GM12878 (cell line): ENCODE measurements around the gene SCG2. TPM values are rescaled to one million over a fixed set of nuclear protein-coding genes. Genes with fewer than 3 reads are reported as not detected.

Experiments used
- ATAC-seq: fragments of 200-7000 bp; cut with Tn5 transposase; 3 replicates; pipeline ENCODE4 v1.9.1; 2020; ENCODE audit warnings: mild to moderate bottlenecking, moderate library complexity
- BruUV-seq: library from RNA; stranded (reverse); fragments of 400-500 nt; replicated peaks from 2 replicates; lab custom pipeline; 2021; lab: Mats Ljungman, UMichigan
- CTCF ChIA-PET: fragments of 300-600 bp; sonication (Branson Sonifier 250); formaldehyde crosslinking; extraction: SDS; loops from one replicate; lab custom pipeline; 2021; ENCODE audit warnings: inconsistent platforms; lab: Yijun Ruan, JAX
- POLR2A ChIA-PET: fragments of 350-600 bp; formaldehyde crosslinking; extraction: SDS; loops from one replicate; lab custom pipeline; 2021; ENCODE audit warnings: inconsistent platforms; lab: Charles Lee
- RAD21 ChIA-PET: fragments of 300-600 bp; sonication (Branson Sonifier 250); formaldehyde crosslinking; loops from one replicate; lab custom pipeline; 2023; ENCODE audit warnings: antibody characterized with exemption; ENCODE audit not compliant: unreplicated experiment; lab: Charles Lee
- SMC1A ChIA-PET: fragments of 300-600 bp; sonication (Branson Sonifier 250); formaldehyde crosslinking; loops from one replicate; lab custom pipeline; 2023; ENCODE audit not compliant: unreplicated experiment, uncharacterized antibody; lab: Charles Lee
- DNase-seq: peaks from one replicate; pipeline ENCODE4 v3.0.0-alpha.2; 2011; ENCODE audit warnings: low read depth, low spot score
- FAIRE-seq: peaks from 3 replicates; lab custom pipeline; 2011; peaks lifted over from hg19 to GRCh38; lab: Jason Lieb, UNC
- H2AFZ ChIP-seq: 2 replicates; pipeline ENCODE4 v1.6.0; 2011; ENCODE audit warnings: low read depth, low read length, control low read depth; ENCODE audit not compliant: control insufficient read depth
- H3K27ac ChIP-seq: 2 replicates; pipeline ENCODE4 v1.5.1; 2011; ENCODE audit warnings: control low read depth; ENCODE audit not compliant: control insufficient read depth, insufficient read depth
- H3K27me3 ChIP-seq, 2 experiments: replicated peaks in 1 of 2; 2 replicates each; pipeline versions ENCODE4 v1.6.0 to v1.6.1; 2011; ENCODE audit warnings: low read length in 1 of 2; ENCODE audit not compliant: control insufficient read depth in 2 of 2, insufficient read depth in 2 of 2
- H3K36me3 ChIP-seq, 2 experiments: 2 replicates each; pipeline ENCODE4 v1.5.1; 2011; ENCODE audit warnings: low read length in 1 of 2; ENCODE audit not compliant: control insufficient read depth in 2 of 2, insufficient read depth in 2 of 2
- H3K4me1 ChIP-seq: 2 replicates; pipeline ENCODE4 v1.6.1; 2011; ENCODE audit warnings: mild to moderate bottlenecking, low read length, moderate library complexity, mixed read lengths; ENCODE audit not compliant: control insufficient read depth, insufficient read depth
- H3K4me2 ChIP-seq: 2 replicates; pipeline ENCODE4 v1.6.0; 2011; ENCODE audit warnings: control low read depth; ENCODE audit not compliant: control insufficient read depth, insufficient read depth
- H3K4me3 ChIP-seq: fragments of 200-600 bp; sonication (generic); 2 replicates; pipeline ENCODE4 v1.5.1; 2016
- H3K79me2 ChIP-seq: 2 replicates; pipeline ENCODE4 v1.6.0; 2011; ENCODE audit warnings: low read length; ENCODE audit not compliant: control insufficient read depth, insufficient read depth
- H3K9ac ChIP-seq: 2 replicates; pipeline ENCODE4 v1.8.0; 2011; ENCODE audit warnings: low read length, control low read depth, mixed read lengths; ENCODE audit not compliant: control insufficient read depth, insufficient read depth
- H3K9me3 ChIP-seq: replicated peaks from 3 replicates; pipeline ENCODE4 v1.5.1; 2011; ENCODE audit warnings: mild to moderate bottlenecking, low read length; ENCODE audit not compliant: control insufficient read depth, insufficient read depth
- H4K20me1 ChIP-seq: 2 replicates; pipeline ENCODE4 v1.6.0; 2011; ENCODE audit not compliant: control insufficient read depth, insufficient read depth
- DPF2 ChIP-seq: fragments of 450-650 bp; IDR thresholded peaks from 2 replicates; pipeline ENCODE4 v1.6.1; 2017; ENCODE audit warnings: mild to moderate bottlenecking
- EGR1 ChIP-seq, 2 experiments: IDR thresholded peaks; 1 replicate in 1 of 2; 2 replicates in 1 of 2; pipeline ENCODE4 v1.6.1; 2011 to 2012; ENCODE audit warnings: low read depth in 2 of 2, low read length in 2 of 2, borderline replicate concordance in 1 of 2, mild to moderate bottlenecking in 1 of 2, moderate library complexity in 1 of 2
- GABPA ChIP-seq: IDR thresholded peaks from 2 replicates; pipeline ENCODE4 v1.6.1; 2014; ENCODE audit warnings: antibody characterized with exemption, low read depth, mild to moderate bottlenecking, inconsistent platforms
- GATAD2B ChIP-seq: fragments of 450-650 bp; conservative IDR thresholded peaks from 2 replicates; pipeline ENCODE4 v1.6.1; 2017; ENCODE audit warnings: low read depth, mild to moderate bottlenecking, moderate library complexity
- HDAC6 ChIP-seq: fragments of 200-600 bp; sonication (generic); IDR thresholded peaks from one replicate; pipeline ENCODE4 v1.8.0; 2017; ENCODE audit warnings: antibody characterized with exemption; ENCODE audit not compliant: unreplicated experiment
- PAX8 ChIP-seq: fragments of 450-650 bp; IDR thresholded peaks from 2 replicates; pipeline ENCODE4 v1.6.1; 2017; ENCODE audit warnings: mild to moderate bottlenecking, moderate library complexity
- POU2F2 ChIP-seq: IDR thresholded peaks from 3 replicates; pipeline ENCODE4 v1.6.1; 2011; ENCODE audit warnings: low read depth, mild to moderate bottlenecking, low read length, borderline replicate concordance
- REST ChIP-seq: IDR thresholded peaks from 2 replicates; pipeline ENCODE4 v1.6.1; 2012; ENCODE audit warnings: mild to moderate bottlenecking, low read depth, low read length
- SIN3A ChIP-seq: IDR thresholded peaks from 2 replicates; pipeline ENCODE4 v1.6.1; 2012; ENCODE audit warnings: low read depth, low read length, improper control_type of control experiment
- SKIL ChIP-seq: fragments of 450-650 bp; IDR thresholded peaks from 2 replicates; pipeline ENCODE4 v1.6.1; 2017; ENCODE audit warnings: mild to moderate bottlenecking, low read depth, inconsistent platforms; ENCODE audit not compliant: poor library complexity, severe bottlenecking
- SMAD1 ChIP-seq: fragments of 450-650 bp; IDR thresholded peaks from 2 replicates; pipeline ENCODE4 v1.6.1; 2018; ENCODE audit warnings: mild to moderate bottlenecking, low read depth; ENCODE audit not compliant: partially characterized antibody
- SREBF1 ChIP-seq: IDR thresholded peaks from 2 replicates; pipeline ENCODE4 v1.6.1; 2012; ENCODE audit warnings: mild to moderate bottlenecking, low read length
- TCF3 ChIP-seq: IDR thresholded peaks from 2 replicates; pipeline ENCODE4 v1.6.1; 2012; ENCODE audit warnings: low read depth, mild to moderate bottlenecking, low read length, borderline replicate concordance; ENCODE audit not compliant: insufficient read depth
- ZNF24 ChIP-seq: fragments of 450-650 bp; IDR thresholded peaks from 2 replicates; pipeline ENCODE4 v1.6.1; 2017; ENCODE audit warnings: antibody characterized with exemption, mild to moderate bottlenecking
- WGBS: methylation state at CpG from one replicate; pipeline ENCODE4 v1.1.6; 2016; ENCODE audit warnings: low lambda C conversion rate; ENCODE audit not compliant: insufficient replicate concordance, insufficient coverage; ENCODE audit errors: missing lambda C conversion rate; 5-methylcytosine and 5-hydroxymethylcytosine counted together
- in situ Hi-C: fragments of 300-500 bp; cut with MboI; formaldehyde crosslinking; loops from 9 replicates; pipeline ENCODE4 v1.14.3; 2018; ENCODE audit warnings: mixed read lengths
- intact Hi-C: fragments of 100-400 bp; cut with micrococcal nuclease; formaldehyde crosslinking; loops from one replicate; pipeline ENCODE4 v1.14.2; 2022; ENCODE audit not compliant: unreplicated experiment
- polyA plus RNA-seq, 11 experiments: library from polyadenylated mRNA; depleted of rRNA in 4 of 11; unstranded in 6 of 11; stranded (reverse) in 5 of 11; fragments of >200 nt; fragmentation: Nextera tagmentation in 4 of 11; fragmentation: Illumina TruSeq in 1 of 11; extraction: Ambion mirVana in 4 of 11; extraction: Trizol in 1 of 11; gene quantifications; 1 replicate in 1 of 11; 2 replicates in 10 of 11; pipeline versions ENCODE4 v1.2.1 to v1.2.3, GENCODE V29; 2011 to 2016; ENCODE audit warnings: inconsistent platforms in 2 of 11, missing spikeins in 2 of 11, low read depth in 1 of 11
- total RNA-seq, 4 experiments: library from RNA; depleted of rRNA in 3 of 4; stranded (reverse); fragments of >200 nt in 3 of 4; fragmentation: Illumina TruSeq in 1 of 4; extraction: Trizol in 1 of 4; gene quantifications; 2 replicates each; pipeline versions ENCODE4 v1.2.1 to v1.2.3, GENCODE V29; 2013 to 2021

SCG2 gene
- total and polyA plus RNA-seq, 10 of the 15 experiments (the other 5 are each of a cell fraction or from before 2014, with no cell fraction given): 0.05 TPM; not detected in 9

GRCh38 chr2:223576873-223577272 is 25.3 kb downstream of the SCG2 start (continued):
- TF ChIP-seq SMAD1 (no peak), SREBF1 (no peak), REST (no peak), GABPA (no peak), POU2F2 (no peak), DPF2 (no peak)

GRCh38 chr2:223570784-223571183 is 31.4 kb downstream of the SCG2 start:
- Histone ChIP-seq H3K4me3 (no peak overlapping the region), H3K4me2 (no peak overlapping the region), H3K9me3 (no peaks in the 10 kb centered on the region), H3K4me1 (no peaks in the 10 kb centered on the region), H2AFZ (no peak overlapping the region), H3K79me2 (no peaks in the 10 kb centered on the region), H4K20me1 (no peaks in the 10 kb centered on the region), H3K9ac (no peak overlapping the region), H3K27me3 (no peaks in the 10 kb centered on the region)
- intact Hi-C loops: no loop called here
- ChIA-PET CTCF (no interaction called here), RAD21 (no interaction called here), SMC1A (no interaction called here), POLR2A (no interaction called here)
- in situ Hi-C loops: no loop called here
- DNase-seq (no peak), ATAC-seq (no peak)
- BruUV-seq: no TSS peak
- TF ChIP-seq PAX8 (no peak), EGR1 (IDR thresholded peaks at IDR 0.05; ENCODE audit: borderline replicate concordance in 1 of 2, low read depth in 2 of 2, low read length in 2 of 2) (no peak), SIN3A (no peak), ZNF24 (no peak), TCF3 (no peak), SKIL (no peak), HDAC6 (no peak), GATAD2B (no peak)
- TF ChIP-seq, all 136 proteins: peak for 0
- Histone ChIP-seq H3K27ac (no peak overlapping the region), H3K36me3 (no peaks in the 10 kb centered on the region)
- WGBS: 28% methylated on average over 2 of the region's 2 CpGs
- FAIRE-seq: no peak
